Right kidney (tissue), 1 donor: ENCODE data around the gene TEP1.
"Not testable (repeated sequence)": the region's sequence is repeated elsewhere in the genome, so short reads cannot be mapped to it uniquely, and the experiment has no call there.

Experiments used
- DNase-seq: peaks from one replicate; pipeline ENCODE4 v3.0.0-alpha.2; 2016

The TEP1 gene

DNA sequence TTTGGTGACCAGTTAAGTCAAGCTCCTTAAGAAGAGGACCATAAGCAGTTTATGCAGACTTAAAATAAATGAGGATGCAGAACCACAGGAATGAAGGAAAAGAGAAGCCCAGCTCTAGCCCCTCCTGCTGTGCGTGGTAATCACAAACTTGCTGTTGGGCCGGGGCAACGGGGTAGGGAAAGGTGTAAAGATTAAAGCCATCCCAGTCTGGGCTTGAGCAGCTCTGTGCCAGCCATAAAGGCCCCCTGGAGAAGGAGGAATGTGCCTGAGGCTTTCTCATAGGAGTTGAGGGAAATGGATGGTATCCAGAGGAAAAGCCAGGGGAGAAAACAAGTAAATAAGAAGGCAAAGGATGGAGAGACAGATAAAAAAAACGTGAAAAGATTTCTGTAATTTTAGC, 25.1 kb downstream of the TEP1 start:
- DNase-seq, result no peak

GRCh38 chr14:20387576-20387975, 25.7 kb downstream of the TEP1 start:
- DNase-seq, result no peak

- DNase-seq, result no peak
Observed at GRCh38 chr14:20386276-20386855, 26.9 kb downstream of the TEP1 start.

- no peak for DNase-seq
Observed at GRCh38 chr14:20384886-20385285, 28.4 kb downstream of the TEP1 start.

DNA sequence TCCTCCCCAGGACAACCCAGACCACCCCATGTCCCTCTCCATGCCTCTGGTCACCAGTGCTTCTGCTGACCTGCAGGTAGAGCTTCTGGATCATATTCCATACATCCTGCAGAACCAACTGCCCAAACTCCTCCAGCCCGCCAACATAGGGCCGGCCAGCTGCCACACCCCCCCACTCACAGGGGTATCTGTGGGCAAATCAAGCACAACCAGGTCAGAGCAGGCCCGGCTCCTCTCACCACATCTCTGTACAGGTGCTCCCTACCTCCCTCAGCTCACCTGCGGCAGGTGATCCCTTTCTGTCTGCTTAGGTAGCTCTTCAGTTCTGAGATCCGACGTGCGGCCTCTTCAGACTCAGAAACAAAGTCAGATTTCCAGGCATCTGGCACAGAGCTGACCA, 29.0 kb downstream of the TEP1 start:
- no peak for DNase-seq

- DNase-seq, result no peak
Observed at GRCh38 chr14:20383636-20384035, 29.7 kb downstream of the TEP1 start.

- no peak for DNase-seq
Observed at GRCh38 chr14:20383032-20383431, 30.3 kb downstream of the TEP1 start.

DNA sequence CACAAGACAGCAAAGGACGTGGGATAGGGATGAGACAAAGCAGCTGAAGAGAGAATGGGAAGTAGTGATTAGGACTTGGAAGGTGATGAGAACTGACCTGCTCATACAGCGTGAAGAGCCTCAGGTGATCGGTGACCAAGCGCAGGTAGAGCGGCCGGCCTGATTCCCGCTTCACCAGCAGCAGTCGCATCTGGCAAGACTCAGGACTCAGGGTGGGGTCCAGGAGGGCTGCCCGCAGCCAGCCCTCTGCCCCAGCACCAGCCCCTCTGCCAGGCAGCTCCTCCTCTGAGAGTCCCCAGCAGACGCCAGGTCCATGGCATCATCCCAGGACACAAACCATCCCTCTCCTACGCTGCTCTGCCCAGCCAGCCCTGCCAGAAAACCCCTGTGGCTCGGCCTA, 30.8 kb downstream of the TEP1 start:
- no peak for DNase-seq

GRCh38 chr14:20381341-20381740, 32.0 kb downstream of the TEP1 start:
- DNase-seq, result no peak

DNA sequence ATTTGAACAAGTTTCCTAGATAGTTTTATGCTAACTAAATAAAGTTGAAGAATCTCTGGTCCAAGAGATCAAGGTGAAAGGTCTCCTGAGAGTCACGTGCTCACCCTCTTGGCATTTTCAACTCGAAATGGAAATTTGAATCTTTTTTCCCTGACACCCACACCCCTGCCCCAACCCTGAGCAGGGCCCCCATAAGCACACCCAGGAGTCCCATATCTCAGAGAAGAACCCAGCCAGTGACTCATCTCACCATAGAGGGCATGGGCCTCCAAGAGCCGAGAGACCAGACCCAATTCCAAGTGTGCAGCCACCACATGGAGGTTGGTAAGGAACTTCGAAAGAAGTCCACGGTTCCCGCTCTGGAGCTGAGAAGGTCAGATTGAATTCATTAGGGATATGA, 32.6 kb downstream of the TEP1 start:
- no peak for DNase-seq

DNA sequence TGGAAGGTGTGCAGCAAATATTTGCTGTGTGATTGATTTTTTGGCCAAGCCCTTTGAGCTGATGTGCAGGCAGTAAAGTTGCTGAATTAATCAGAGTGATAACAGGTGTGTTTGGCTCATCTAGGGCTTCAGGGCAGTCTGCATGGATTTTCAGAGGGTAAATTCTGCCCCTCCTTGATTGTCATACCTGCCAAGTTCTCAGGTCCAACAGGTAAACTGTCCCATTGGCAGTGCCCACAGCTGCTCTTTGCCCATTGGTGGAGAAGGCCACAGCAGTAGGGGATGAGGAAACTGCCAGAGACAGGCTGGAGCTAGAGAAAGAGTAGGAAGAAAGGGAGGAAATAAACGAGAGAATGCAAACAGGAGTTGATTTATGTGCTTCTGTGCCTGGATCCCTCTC, 33.6 kb downstream of the TEP1 start:
- no peak for DNase-seq

GRCh38 chr14:20377171-20377570, 36.1 kb downstream of the TEP1 start:
- no peak for DNase-seq

- DNase-seq, result peak; percentile 30
Observed at GRCh38 chr14:20376071-20376588, 37.2 kb downstream of the TEP1 start.

- DNase-seq, result no peak
Observed at GRCh38 chr14:20375471-20375870, 37.8 kb downstream of the TEP1 start.

GRCh38 chr14:20372796-20373195, 40.5 kb downstream of the TEP1 start:
- no peak for DNase-seq

DNA sequence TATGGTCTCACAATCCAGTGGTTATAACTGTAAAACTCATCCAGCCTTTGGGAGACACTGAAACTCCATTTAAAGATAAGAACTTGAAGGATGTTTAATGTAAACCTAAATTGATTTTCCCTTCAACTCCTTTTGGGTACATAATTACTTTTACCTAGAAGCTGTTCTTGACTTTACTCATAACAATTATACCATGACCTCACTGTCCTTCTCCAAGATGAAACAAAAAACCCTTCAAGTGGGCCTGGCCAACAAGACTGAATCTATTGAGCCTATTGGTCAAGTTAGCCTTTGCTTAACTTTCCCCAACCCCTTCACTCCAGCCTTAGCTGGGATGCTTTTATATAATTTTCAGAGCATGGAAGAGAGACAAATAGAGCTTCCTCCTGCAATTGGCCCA, 47.4 kb downstream of the TEP1 start:
- no peak for DNase-seq

GRCh38 chr14:20358474-20358873, 54.8 kb downstream of the TEP1 start:
- not testable (repeated sequence) for DNase-seq

- DNase-seq, result no peak
Observed at GRCh38 chr14:20356422-20356821, 56.9 kb downstream of the TEP1 start.

- no peak for DNase-seq
Observed at GRCh38 chr14:20350860-20351259, 62.4 kb downstream of the TEP1 start.

DNA sequence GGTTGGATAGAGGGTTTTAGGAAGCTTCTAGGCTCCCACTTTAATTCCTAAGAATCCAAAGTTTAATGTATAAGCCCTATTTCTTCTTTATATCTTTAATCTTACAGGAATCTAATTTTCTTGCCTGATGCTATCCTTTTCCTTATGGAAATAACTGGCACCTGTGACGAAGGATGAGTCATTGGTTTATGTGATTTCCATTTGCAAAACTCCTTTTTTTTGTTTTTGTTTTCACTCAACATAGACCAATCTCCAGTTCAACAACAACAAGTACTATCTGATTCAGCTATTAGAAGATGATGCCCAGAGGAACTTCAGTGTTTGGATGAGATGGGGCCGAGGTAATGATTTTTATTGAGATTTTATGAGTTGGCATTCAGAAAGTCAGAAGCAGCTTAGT, 63.0 kb downstream of the TEP1 start:
- no peak for DNase-seq

- DNase-seq, result no peak
Observed at GRCh38 chr14:20347747-20348146, 65.6 kb downstream of the TEP1 start.

DNA sequence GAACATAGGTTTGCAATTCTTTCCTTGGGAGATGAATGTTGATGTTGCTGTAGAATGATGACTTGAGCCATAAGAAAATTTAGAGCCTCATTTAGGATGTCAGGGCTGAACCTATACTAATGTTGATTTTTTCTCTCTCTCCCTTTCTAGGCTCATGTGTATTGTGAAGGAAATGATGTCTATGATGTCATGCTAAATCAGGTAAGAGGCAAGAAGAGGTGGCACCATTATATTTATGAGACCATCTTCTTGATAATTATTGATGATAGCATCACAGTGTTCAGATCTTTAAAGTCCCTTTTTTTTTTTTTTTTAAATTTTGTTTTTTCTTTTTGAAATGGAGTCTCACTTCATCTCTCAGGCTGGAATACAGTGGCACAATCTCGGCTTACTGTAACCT, 66.6 kb downstream of the TEP1 start:
- DNase-seq, result no peak

DNA sequence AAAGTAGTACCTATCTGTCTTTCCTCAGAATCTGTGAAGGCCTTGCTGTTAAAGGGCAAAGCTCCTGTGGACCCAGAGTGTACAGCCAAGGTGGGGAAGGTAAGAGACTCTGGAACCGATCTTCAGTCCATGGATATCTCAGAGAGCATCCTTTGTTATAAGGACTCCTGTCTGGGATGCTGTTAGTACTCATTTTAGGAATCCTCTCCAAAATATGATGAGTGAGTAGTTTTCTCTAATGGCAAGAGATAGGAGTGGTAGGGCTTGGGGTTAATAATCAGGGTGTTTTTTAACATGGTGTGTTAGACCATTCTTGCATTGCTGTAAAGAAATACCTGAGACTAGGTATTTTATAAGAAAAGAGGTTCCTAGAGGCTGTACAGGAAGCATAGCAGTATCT, 67.9 kb downstream of the TEP1 start:
- no peak for DNase-seq

GRCh38 chr14:20343862-20344220, 69.5 kb downstream of the TEP1 start:
- DNase-seq, result no peak
